Kidney capillary endothelial cell (primary cell): ENCODE measurements around the gene EIF4G3.
"Not testable (repeated sequence)": the region's sequence is repeated elsewhere in the genome, so short reads cannot be mapped to it uniquely, and the experiment has no call there.

Experiments
- DNase-seq: peaks from one replicate; pipeline ENCODE4 v3.0.0-alpha.2; 2018; ENCODE audit warnings: low spot score

The EIF4G3 gene

GRCh38 chr1:21067551-21068227, 109.0 kb downstream of the EIF4G3 start:
- DNase-seq, result no peak

- DNase-seq, result no peak
Measured at GRCh38 chr1:21066356-21067012, 110.2 kb downstream of the EIF4G3 start.

GRCh38 chr1:21065851-21066250, 110.8 kb downstream of the EIF4G3 start:
- no peak for DNase-seq

GRCh38 chr1:21064057-21064456, 112.6 kb downstream of the EIF4G3 start:
- DNase-seq, result no peak

GRCh38 chr1:21060523-21060922, 116.2 kb downstream of the EIF4G3 start:
- no peak for DNase-seq

GRCh38 chr1:21059021-21059420, 117.7 kb downstream of the EIF4G3 start:
- DNase-seq, result no peak

GRCh38 chr1:21058035-21058793, 118.5 kb downstream of the EIF4G3 start:
- no peak for DNase-seq

GRCh38 chr1:21053189-21053928, 123.3 kb downstream of the EIF4G3 start:
- DNase-seq, result not testable (repeated sequence)

- no peak for DNase-seq
Measured at GRCh38 chr1:21052034-21052433, 124.7 kb downstream of the EIF4G3 start.

- DNase-seq, result no peak
Measured at GRCh38 chr1:21051177-21051825, 125.4 kb downstream of the EIF4G3 start.

- DNase-seq, result no peak
Measured at GRCh38 chr1:21050031-21050430, 126.7 kb downstream of the EIF4G3 start.

GRCh38 chr1:21048462-21048861, 128.2 kb downstream of the EIF4G3 start:
- no peak for DNase-seq

- no peak for DNase-seq
Measured at GRCh38 chr1:21046132-21046531, 130.6 kb downstream of the EIF4G3 start.

- DNase-seq, result no peak
Measured at GRCh38 chr1:21045351-21045750, 131.3 kb downstream of the EIF4G3 start.

- DNase-seq, result no peak
Measured at GRCh38 chr1:21042929-21043605, 133.6 kb downstream of the EIF4G3 start.

- DNase-seq, result no peak
Measured at GRCh38 chr1:21041541-21041940, 135.2 kb downstream of the EIF4G3 start.

GRCh38 chr1:21037091-21037490, 139.6 kb downstream of the EIF4G3 start:
- DNase-seq, result no peak

- no peak for DNase-seq
Measured at GRCh38 chr1:21035794-21036193, 140.9 kb downstream of the EIF4G3 start.

GRCh38 chr1:21034725-21035628, 141.7 kb downstream of the EIF4G3 start:
- DNase-seq, result no peak

GRCh38 chr1:21032741-21033140, 144.0 kb downstream of the EIF4G3 start:
- no peak for DNase-seq
